ENCODE results near the gene IMMP1L.

The IMMP1L gene

GRCh38 chr11:31480930-31481329, 28.5 kb downstream of the IMMP1L start:
- DNase-seq (ENCODE audit: low read depth, low spot score) = no peak
- ChIA-PET CTCF (no interaction called here), POLR2A (no interaction called here)
- no peak overlapping the region for H3K4me3 ChIP-seq (ENCODE audit: low read depth, low read length)
- no peak for TF ChIP-seq CTCF (IDR thresholded peaks at IDR 0.05; ENCODE audit: insufficient read depth, low read length, missing control alignments)

GRCh38 chr11:31479066-31479465, 30.4 kb downstream of the IMMP1L start:
- ChIA-PET POLR2A (no interaction called here), CTCF (interaction anchor here (1.0 kb wide), 1 partner anchor 24 kb away, joined by 3 read pairs; no protein-coding TSS in a partner anchor)
- no peak for DNase-seq (ENCODE audit: low read depth, low spot score)
- no peak for TF ChIP-seq CTCF (IDR thresholded peaks at IDR 0.05; ENCODE audit: insufficient read depth, low read length, missing control alignments)
- H3K4me3 ChIP-seq (ENCODE audit: low read depth, low read length) = no peak overlapping the region

- ChIA-PET POLR2A (no interaction called here), CTCF (interaction anchor here (1.0 to 2.5 kb wide), 2 partner anchors 9 to 23 kb away, joined by 3 to 8 read pairs; no protein-coding TSS in a partner anchor)
- TF ChIP-seq CTCF (IDR thresholded peaks at IDR 0.05; ENCODE audit: insufficient read depth, low read length, missing control alignments) = no peak
- no peak for DNase-seq (ENCODE audit: low read depth, low spot score)
- no peak overlapping the region for H3K4me3 ChIP-seq (ENCODE audit: low read depth, low read length)
Observed at GRCh38 chr11:31478223-31478590, 31.2 kb downstream of the IMMP1L start.

GRCh38 chr11:31477528-31478222, 31.7 kb downstream of the IMMP1L start:
- ChIA-PET CTCF (interaction anchor here (0.9 to 2.5 kb wide), 3 partner anchors 10 to 481 kb away, joined by 3 to 8 read pairs (median 3); no protein-coding TSS in a partner anchor), POLR2A (no interaction called here)
- H3K4me3 ChIP-seq (ENCODE audit: low read depth, low read length) = no peak overlapping the region
- TF ChIP-seq CTCF (IDR thresholded peaks at IDR 0.05; ENCODE audit: insufficient read depth, low read length, missing control alignments) = no peak
- DNase-seq (ENCODE audit: low read depth, low spot score) = no peak

GRCh38 chr11:31474083-31474482, 35.3 kb downstream of the IMMP1L start:
- CTCF ChIA-PET = no interaction called here
- no peak for TF ChIP-seq CTCF (IDR thresholded peaks at IDR 0.05; ENCODE audit: insufficient read depth, low read length, missing control alignments)
- DNase-seq (ENCODE audit: low read depth, low spot score) = no peak
- POLR2A ChIA-PET = no interaction called here
- H3K4me3 ChIP-seq (ENCODE audit: low read depth, low read length) = no peak overlapping the region

GRCh38 chr11:31464436-31464835, 45.0 kb downstream of the IMMP1L start:
- no peak for DNase-seq (ENCODE audit: low read depth, low spot score)
- CTCF ChIA-PET = no interaction called here
- no peak for TF ChIP-seq CTCF (IDR thresholded peaks at IDR 0.05; ENCODE audit: insufficient read depth, low read length, missing control alignments)

More at GRCh38 chr11:31464436-31464835, 45.0 kb downstream of the IMMP1L start:
- POLR2A ChIA-PET = no interaction called here
- no peak overlapping the region for H3K4me3 ChIP-seq (ENCODE audit: low read depth, low read length)

Measured in AG04449 (cell line).